HEK293 (cell line): ENCODE data around the gene SOX13.

Experiments
- BCL11A ChIP-seq: fragments of 450-650 bp; formaldehyde crosslinking; IDR thresholded peaks from 2 replicates; pipeline ENCODE4 v1.5.1; 2016; ENCODE audit warnings: low read depth, missing biosample characterization, missing genetic modification characterization
- CTCF ChIP-seq: fragments of 450-650 bp; formaldehyde crosslinking; IDR thresholded peaks from 2 replicates; pipeline ENCODE4 v1.5.1; 2016; ENCODE audit warnings: missing biosample characterization, missing genetic modification characterization
- KLF1 ChIP-seq: fragments of 450-650 bp; formaldehyde crosslinking; IDR thresholded peaks from 2 replicates; pipeline ENCODE4 v1.5.1; 2016; ENCODE audit warnings: missing biosample characterization, missing genetic modification characterization
- PATZ1 ChIP-seq: fragments of 450-650 bp; formaldehyde crosslinking; IDR thresholded peaks from 2 replicates; pipeline ENCODE4 v1.5.1; 2016; ENCODE audit warnings: missing biosample characterization, missing genetic modification characterization
- REST ChIP-seq: fragments of 450-650 bp; formaldehyde crosslinking; IDR thresholded peaks from 2 replicates; pipeline ENCODE4 v1.5.1; 2016; ENCODE audit warnings: missing biosample characterization, missing genetic modification characterization
- SP2 ChIP-seq: fragments of 450-650 bp; formaldehyde crosslinking; IDR thresholded peaks from 2 replicates; pipeline ENCODE4 v1.5.1; 2016; ENCODE audit warnings: missing biosample characterization, missing genetic modification characterization
- YY1 ChIP-seq: fragments of 450-650 bp; formaldehyde crosslinking; IDR thresholded peaks from 2 replicates; pipeline ENCODE4 v1.5.1; 2018; ENCODE audit warnings: missing biosample characterization, missing genetic modification characterization
- ZNF140 ChIP-seq: fragments of 450-650 bp; formaldehyde crosslinking; IDR thresholded peaks from 2 replicates; pipeline ENCODE4 v1.5.1; 2016; ENCODE audit warnings: missing biosample characterization, missing genetic modification characterization
- ZNF274 ChIP-seq, 2 experiments: fragments of 200-500 bp in 1 of 2; fragments of 450-650 bp in 1 of 2; sonication (Bioruptor generic) in 1 of 2; formaldehyde crosslinking in 1 of 2; IDR thresholded peaks; 2 replicates each; pipeline versions ENCODE4 v1.5.1 to v1.6.1; 2014 to 2016; ENCODE audit warnings: borderline replicate concordance in 1 of 2, inconsistent platforms in 1 of 2, low read length in 1 of 2, missing biosample characterization in 1 of 2, missing genetic modification characterization in 1 of 2
- ZNF513 ChIP-seq: fragments of 450-650 bp; IDR thresholded peaks from 2 replicates; pipeline ENCODE4 v1.5.1; 2018; ENCODE audit warnings: missing biosample characterization, missing genetic modification characterization
- ZNF830 ChIP-seq: fragments of 450-650 bp; IDR thresholded peaks from 2 replicates; pipeline ENCODE4 v1.5.0; 2018; ENCODE audit warnings: missing biosample characterization, missing genetic modification characterization, low read depth, mild to moderate bottlenecking, moderate library complexity

GRCh38 chr1:204155881-204156280 is 83.0 kb downstream of the SOX13 start:
- no peak for TF ChIP-seq ZNF140 (tag by site-specific recombination)
- TF ChIP-seq CTCF (tag by site-specific recombination): no peak
- TF ChIP-seq ZNF830 (tag by site-specific recombination): no peak
- no peak for TF ChIP-seq REST
- no peak for TF ChIP-seq BCL11A (tag by site-specific recombination)
- TF ChIP-seq ZNF274 (IDR thresholded peaks at IDR 0.05; ENCODE audit: low read length): no peak
- no peak for TF ChIP-seq ZNF274 (tag by site-specific recombination; IDR thresholded peaks at IDR 0.05; ENCODE audit: borderline replicate concordance)
- TF ChIP-seq SP2 (tag by site-specific recombination): no peak
- no peak for TF ChIP-seq YY1 (tag by site-specific recombination)
- TF ChIP-seq ZNF513: no peak
- no peak for TF ChIP-seq KLF1 (tag by site-specific recombination)
- TF ChIP-seq PATZ1: no peak
